ENCODE data around the gene LCN2. TPM values are rescaled to one million over a fixed set of nuclear protein-coding genes. Genes with fewer than 3 reads are reported as not detected.

The LCN2 gene
- total RNA-seq, 1 experiment from 2014 or later = not detected

- no TSS peak for BruUV-seq (replicated peaks)
- H3K36me3 ChIP-seq (ENCODE audit: insufficient read depth, low read length, poor library complexity, severe bottlenecking) = peaks cover 20% of the 10 kb centered on the region
- POLR2A ChIA-PET (ENCODE audit: low non-redundant PET) = no interaction called here
- no peak overlapping the region for H3K27ac ChIP-seq (ENCODE audit: low read depth, low read length, poor library complexity, severe bottlenecking)
- no peaks in the 10 kb centered on the region for H3K27me3 ChIP-seq (replicated peaks; ENCODE audit: insufficient read depth, low read depth, low read length, poor library complexity)
- intact Hi-C loops (cut with micrococcal nuclease; ENCODE audit: unreplicated experiment) = no loop called here
- TF ChIP-seq CTCF (conservative IDR thresholded peaks at IDR 0.05; ENCODE audit: low read depth, low read length) = no peak
- TF ChIP-seq EZH2 (IDR thresholded peaks at IDR 0.05; ENCODE audit: borderline replicate concordance, low read depth, low read length, poor library complexity, severe bottlenecking) = no peak
- no peak for DNase-seq (ENCODE audit: low spot score)
- peaks cover 20% of the 10 kb centered on the region for H3K4me1 ChIP-seq (ENCODE audit: insufficient read depth, low read length, poor library complexity, severe bottlenecking)
- no peak overlapping the region for H3K4me3 ChIP-seq (ENCODE audit: low read depth, low read length, poor library complexity, severe bottlenecking)
- H3K9me3 ChIP-seq (ENCODE audit: low read depth, low read length, poor library complexity, severe bottlenecking) = no peaks in the 10 kb centered on the region
- CTCF ChIA-PET = no interaction called here
These were observed 27.1 kb upstream of the LCN2 start for GRCh38 chr9:128121924-128122808.

DNA sequence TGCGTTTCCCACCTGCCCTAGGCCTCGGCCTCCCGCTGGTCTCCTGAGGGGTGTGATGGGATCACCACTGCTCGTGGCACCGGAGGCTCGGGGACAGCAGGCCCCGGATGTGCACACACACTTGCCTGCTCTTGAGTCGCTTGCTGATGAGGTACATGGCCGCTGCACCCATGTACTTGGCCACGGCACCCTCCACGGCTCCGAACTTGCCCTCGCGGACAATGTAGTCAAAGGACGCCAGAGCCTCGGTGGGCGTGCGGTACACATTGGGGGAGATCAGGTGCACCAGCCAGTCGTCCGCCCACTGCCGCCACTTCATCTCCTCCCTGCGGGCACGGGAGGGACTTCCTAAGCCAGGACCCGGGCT is 26.5 kb upstream of the LCN2 start:
- Histone ChIP-seq H3K4me1 (ENCODE audit: insufficient read depth, low read length, poor library complexity, severe bottlenecking) (peaks cover 18% of the 10 kb centered on the region), H3K27me3 (replicated peaks; ENCODE audit: insufficient read depth, low read depth, low read length, poor library complexity) (no peaks in the 10 kb centered on the region), H3K4me3 (ENCODE audit: low read depth, low read length, poor library complexity, severe bottlenecking) (no peak overlapping the region), H3K27ac (ENCODE audit: low read depth, low read length, poor library complexity, severe bottlenecking) (no peak overlapping the region), H3K36me3 (ENCODE audit: insufficient read depth, low read length, poor library complexity, severe bottlenecking) (peaks cover 20% of the 10 kb centered on the region), H3K9me3 (ENCODE audit: low read depth, low read length, poor library complexity, severe bottlenecking) (no peaks in the 10 kb centered on the region)
- no peak for DNase-seq (ENCODE audit: low spot score)
- POLR2A ChIA-PET (ENCODE audit: low non-redundant PET) = no interaction called here
- CTCF ChIA-PET = no interaction called here
- BruUV-seq (replicated peaks) = no TSS peak
- TF ChIP-seq EZH2 (IDR thresholded peaks at IDR 0.05; ENCODE audit: borderline replicate concordance, low read depth, low read length, poor library complexity, severe bottlenecking) = no peak
- no peak for TF ChIP-seq CTCF (conservative IDR thresholded peaks at IDR 0.05; ENCODE audit: low read depth, low read length)
- intact Hi-C loops (cut with micrococcal nuclease; ENCODE audit: unreplicated experiment) = no loop called here

DNA sequence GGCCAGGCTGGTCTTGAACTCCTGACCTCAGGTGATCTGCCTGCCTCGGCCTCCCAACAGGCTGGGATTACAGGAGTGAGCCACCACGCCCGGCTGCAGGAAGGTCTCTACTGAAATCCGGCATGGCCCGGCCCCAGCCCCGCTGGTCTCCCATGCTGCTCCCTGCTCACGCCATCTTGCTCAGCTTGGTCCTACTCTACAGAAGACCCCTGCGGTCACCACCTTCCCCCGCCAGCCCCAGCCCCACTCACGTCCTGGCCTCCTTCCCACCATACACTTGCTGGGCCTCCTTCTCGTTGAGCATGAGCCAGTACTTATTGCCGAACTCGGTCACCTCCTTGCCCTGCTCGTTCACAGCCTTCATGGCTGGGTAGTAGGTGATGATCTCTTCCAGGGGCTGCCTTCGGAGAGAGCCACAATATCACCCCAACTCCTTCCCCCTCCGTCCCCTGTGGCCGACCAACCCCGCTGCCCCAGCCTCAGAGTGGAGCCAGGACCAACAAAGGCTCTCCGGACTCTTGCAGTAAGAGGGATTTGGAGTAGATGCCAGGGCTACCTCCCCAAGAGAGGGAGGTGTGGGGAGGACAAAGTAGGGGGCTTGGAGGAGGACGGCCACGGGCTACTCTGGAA is 25.7 kb upstream of the LCN2 start:
- Histone ChIP-seq H3K4me3 (ENCODE audit: low read depth, low read length, poor library complexity, severe bottlenecking) (no peak overlapping the region), H3K9me3 (ENCODE audit: low read depth, low read length, poor library complexity, severe bottlenecking) (no peaks in the 10 kb centered on the region), H3K27ac (ENCODE audit: low read depth, low read length, poor library complexity, severe bottlenecking) (no peak overlapping the region), H3K36me3 (ENCODE audit: insufficient read depth, low read length, poor library complexity, severe bottlenecking) (peaks cover 20% of the 10 kb centered on the region), H3K4me1 (ENCODE audit: insufficient read depth, low read length, poor library complexity, severe bottlenecking) (peaks cover 13% of the 10 kb centered on the region), H3K27me3 (replicated peaks; ENCODE audit: insufficient read depth, low read depth, low read length, poor library complexity) (no peaks in the 10 kb centered on the region)
- no peak for TF ChIP-seq CTCF (conservative IDR thresholded peaks at IDR 0.05; ENCODE audit: low read depth, low read length)
- no peak for TF ChIP-seq EZH2 (IDR thresholded peaks at IDR 0.05; ENCODE audit: borderline replicate concordance, low read depth, low read length, poor library complexity, severe bottlenecking)
- no TSS peak for BruUV-seq (replicated peaks)
- CTCF ChIA-PET = no interaction called here
- POLR2A ChIA-PET (ENCODE audit: low non-redundant PET) = no interaction called here
- intact Hi-C loops (cut with micrococcal nuclease; ENCODE audit: unreplicated experiment) = no loop called here
- DNase-seq (ENCODE audit: low spot score) = no peak
